NCI-H1105 (cell line): Measurements from ENCODE around the gene PROSER2.
"Not testable (repeated sequence)": the region's sequence is repeated elsewhere in the genome, so short reads cannot be mapped to it uniquely, and the experiment has no call there.

Experiments
- DNase-seq: peaks from one replicate; lab custom pipeline; 2025; lab: John Stamatoyannopoulos, UW

PROSER2 gene

GRCh38 chr10:11885437-11886137 is 62.4 kb downstream of the PROSER2 start:
- DNase-seq = no peak

- no peak for DNase-seq
Observed at GRCh38 chr10:11886138-11886474, 63.0 kb downstream of the PROSER2 start.

GRCh38 chr10:11886851-11887250 is 63.7 kb downstream of the PROSER2 start:
- no peak for DNase-seq

GRCh38 chr10:11887381-11888227 is 64.4 kb downstream of the PROSER2 start:
- DNase-seq = no peak

GRCh38 chr10:11889263-11889662 is 66.1 kb downstream of the PROSER2 start:
- DNase-seq = not testable (repeated sequence)

- no peak for DNase-seq
Observed at GRCh38 chr10:11891776-11892486, 68.8 kb downstream of the PROSER2 start.

GRCh38 chr10:11893749-11894278 is 70.7 kb downstream of the PROSER2 start:
- no peak for DNase-seq

GRCh38 chr10:11894381-11895107 is 71.4 kb downstream of the PROSER2 start:
- no peak for DNase-seq

GRCh38 chr10:11895108-11895466 is 71.9 kb downstream of the PROSER2 start:
- DNase-seq = no peak

GRCh38 chr10:11895598-11895997 is 72.4 kb downstream of the PROSER2 start:
- no peak for DNase-seq

- no peak for DNase-seq
Observed at GRCh38 chr10:11896549-11897200, 73.5 kb downstream of the PROSER2 start.

- no peak for DNase-seq
Observed at GRCh38 chr10:11898033-11898371, 74.8 kb downstream of the PROSER2 start.

- DNase-seq = no peak
Observed at GRCh38 chr10:11898372-11899066, 75.4 kb downstream of the PROSER2 start.

GRCh38 chr10:11899067-11899876 is 76.1 kb downstream of the PROSER2 start:
- no peak for DNase-seq

GRCh38 chr10:11901036-11901301 is 77.8 kb downstream of the PROSER2 start:
- DNase-seq = no peak

- no peak for DNase-seq
Observed at GRCh38 chr10:11901454-11901832, 78.3 kb downstream of the PROSER2 start.

- no peak for DNase-seq
Observed at GRCh38 chr10:11901833-11902475, 78.8 kb downstream of the PROSER2 start.

GRCh38 chr10:11902646-11903045 is 79.5 kb downstream of the PROSER2 start:
- no peak for DNase-seq

GRCh38 chr10:11906714-11907113 is 83.6 kb downstream of the PROSER2 start:
- no peak for DNase-seq

GRCh38 chr10:11907914-11908313 is 84.8 kb downstream of the PROSER2 start:
- no peak for DNase-seq
